Lower lobe of right lung (tissue), 2 donors: ENCODE results near the gene SFXN3. TPM values are rescaled to one million over a fixed set of nuclear protein-coding genes. Genes with fewer than 3 reads are reported as not detected.
A peak's percentile ranks its signal among the peaks of the same experiment; 100 is the strongest.

Source experiments
- ATAC-seq, 2 donors: fragments of 200-7000 bp; cut with Tn5 transposase; one replicate each; pipeline ENCODE4 v1.9.1; 2020 to 2022; ENCODE audit warnings: mild to moderate bottlenecking in 2 of 2, moderate library complexity in 2 of 2
- DNase-seq: peaks from one replicate; pipeline ENCODE4 v3.0.0-alpha.2; 2020
- H3K27ac ChIP-seq: fragments of 200-600 bp; one replicate; pipeline ENCODE4 v1.8.0; 2022
- H3K27me3 ChIP-seq: fragments of 200-600 bp; one replicate; pipeline ENCODE4 v1.8.0; 2022; ENCODE audit warnings: low read depth
- H3K36me3 ChIP-seq: fragments of 200-600 bp; one replicate; pipeline ENCODE4 v1.8.0; 2022; ENCODE audit warnings: mild to moderate bottlenecking
- H3K4me1 ChIP-seq: fragments of 200-600 bp; one replicate; pipeline ENCODE4 v1.8.0; 2022
- H3K4me3 ChIP-seq: fragments of 200-600 bp; one replicate; pipeline ENCODE4 v1.8.0; 2022; ENCODE audit warnings: mild to moderate bottlenecking
- H3K9me3 ChIP-seq: fragments of 200-600 bp; one replicate; pipeline ENCODE4 v1.8.0; 2022
- intact Hi-C: fragments of 100-400 bp; cut with DNase I; formaldehyde crosslinking; loops from one replicate; pipeline ENCODE4 v1.11.0; 2022
- total RNA-seq: library from RNA; stranded (reverse); fragmentation: NEBNext Ultra II Directional; extraction: Animal tissue kit (Norgen Biotek cat#: 25700); gene quantifications from one replicate; pipeline ENCODE4 v1.2.1, GENCODE V29; 2021
- TF ChIP-seq, protein P1 (sequence below): fragments of 200-600 bp; IDR thresholded peaks from one replicate; pipeline ENCODE4 v1.8.0; 2022; ENCODE audit warnings: antibody characterized with exemption, mild to moderate bottlenecking
- donor health status: DM: no; HTN: yes; CAD: no; lungs with severe emphysema.

SFXN3 gene
- total RNA-seq, 1 donor from 2014 or later, result 57.8 TPM

DNA sequence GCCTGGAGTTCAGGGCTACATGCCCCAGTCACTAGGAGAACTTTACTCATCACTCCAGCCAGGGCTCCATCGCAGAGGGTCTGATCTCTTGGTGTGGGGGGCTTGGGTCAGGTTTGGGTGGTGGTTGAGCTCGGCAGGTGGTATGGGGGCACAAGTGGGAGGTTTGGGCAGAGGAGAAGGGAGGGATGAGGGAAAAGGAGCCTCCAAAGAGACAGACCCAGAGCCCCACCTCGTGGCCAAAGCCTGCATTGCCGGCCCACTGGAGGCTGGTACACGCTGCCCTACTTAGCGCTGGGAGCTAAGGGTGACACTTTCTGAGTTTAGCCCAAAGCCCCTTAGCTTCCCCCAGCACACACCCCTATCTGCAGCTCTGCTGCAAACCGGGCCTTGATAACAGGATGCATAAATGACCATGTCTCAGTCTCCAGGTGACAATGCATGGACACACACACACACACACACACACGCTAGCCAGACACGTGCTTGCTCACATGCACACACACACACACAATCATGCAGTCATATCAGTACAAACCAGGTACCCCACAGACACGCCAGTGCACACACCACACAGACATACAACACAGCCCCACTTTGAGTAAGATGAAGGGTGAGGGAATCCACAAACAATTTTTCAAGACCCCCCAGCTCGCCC is 16.7 kb upstream of the SFXN3 start:
- TF ChIP-seq, protein P1, sequence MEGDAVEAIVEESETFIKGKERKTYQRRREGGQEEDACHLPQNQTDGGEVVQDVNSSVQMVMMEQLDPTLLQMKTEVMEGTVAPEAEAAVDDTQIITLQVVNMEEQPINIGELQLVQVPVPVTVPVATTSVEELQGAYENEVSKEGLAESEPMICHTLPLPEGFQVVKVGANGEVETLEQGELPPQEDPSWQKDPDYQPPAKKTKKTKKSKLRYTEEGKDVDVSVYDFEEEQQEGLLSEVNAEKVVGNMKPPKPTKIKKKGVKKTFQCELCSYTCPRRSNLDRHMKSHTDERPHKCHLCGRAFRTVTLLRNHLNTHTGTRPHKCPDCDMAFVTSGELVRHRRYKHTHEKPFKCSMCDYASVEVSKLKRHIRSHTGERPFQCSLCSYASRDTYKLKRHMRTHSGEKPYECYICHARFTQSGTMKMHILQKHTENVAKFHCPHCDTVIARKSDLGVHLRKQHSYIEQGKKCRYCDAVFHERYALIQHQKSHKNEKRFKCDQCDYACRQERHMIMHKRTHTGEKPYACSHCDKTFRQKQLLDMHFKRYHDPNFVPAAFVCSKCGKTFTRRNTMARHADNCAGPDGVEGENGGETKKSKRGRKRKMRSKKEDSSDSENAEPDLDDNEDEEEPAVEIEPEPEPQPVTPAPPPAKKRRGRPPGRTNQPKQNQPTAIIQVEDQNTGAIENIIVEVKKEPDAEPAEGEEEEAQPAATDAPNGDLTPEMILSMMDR, result peak; percentile 91
- intact Hi-C loops, result no loop called here
- Histone ChIP-seq H3K36me3 (no peaks in the 10 kb centered on the region), H3K27me3 (peaks cover 25% of the 10 kb centered on the region), H3K4me3 (no peak overlapping the region), H3K4me1 (peaks cover 38% of the 10 kb centered on the region), H3K27ac (no peak overlapping the region), H3K9me3 (no peaks in the 10 kb centered on the region)
- ATAC-seq, result peak; percentile 74 to 82
- peak; percentile 86 for DNase-seq

DNA sequence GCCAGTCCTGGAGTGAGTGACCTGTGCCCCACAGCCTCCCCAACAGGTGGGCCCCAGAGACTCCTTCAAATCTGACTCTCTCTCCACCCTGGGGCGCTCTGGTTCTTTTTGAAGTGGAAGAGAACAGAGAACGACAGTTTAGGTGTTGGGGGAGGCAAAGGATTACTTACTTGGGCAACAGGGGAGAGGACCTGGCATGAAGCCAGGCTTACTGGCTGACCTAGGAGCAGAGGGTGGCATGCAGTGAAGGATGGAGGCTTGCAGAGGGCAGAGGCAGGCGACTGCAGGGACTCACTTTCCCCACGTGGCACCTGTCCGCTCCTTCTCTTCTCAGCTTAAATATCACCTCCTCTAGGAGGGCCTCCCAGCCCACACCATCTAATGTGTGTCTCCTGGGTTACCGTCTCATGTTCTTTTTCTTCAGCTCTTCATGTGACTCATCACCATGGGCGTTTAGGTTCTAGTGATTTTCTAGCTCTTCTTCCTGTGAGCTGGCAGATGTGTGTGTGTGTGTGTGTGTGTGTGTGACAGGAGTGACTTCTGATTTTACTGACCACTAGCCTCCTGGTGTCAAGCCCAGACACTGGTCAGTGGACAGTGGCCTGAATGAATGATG is 16.0 kb upstream of the SFXN3 start:
- intact Hi-C loops, result no loop called here
- no peak overlapping the region for H3K27ac ChIP-seq
- H3K4me3 ChIP-seq, result no peak overlapping the region
- H3K4me1 ChIP-seq, result peaks cover 38% of the 10 kb centered on the region
- H3K36me3 ChIP-seq, result no peaks in the 10 kb centered on the region
- TF ChIP-seq, protein P1, result no peak
- ATAC-seq (no peak), DNase-seq (no peak)
- H3K27me3 ChIP-seq, result peaks cover 25% of the 10 kb centered on the region
- no peaks in the 10 kb centered on the region for H3K9me3 ChIP-seq

DNA sequence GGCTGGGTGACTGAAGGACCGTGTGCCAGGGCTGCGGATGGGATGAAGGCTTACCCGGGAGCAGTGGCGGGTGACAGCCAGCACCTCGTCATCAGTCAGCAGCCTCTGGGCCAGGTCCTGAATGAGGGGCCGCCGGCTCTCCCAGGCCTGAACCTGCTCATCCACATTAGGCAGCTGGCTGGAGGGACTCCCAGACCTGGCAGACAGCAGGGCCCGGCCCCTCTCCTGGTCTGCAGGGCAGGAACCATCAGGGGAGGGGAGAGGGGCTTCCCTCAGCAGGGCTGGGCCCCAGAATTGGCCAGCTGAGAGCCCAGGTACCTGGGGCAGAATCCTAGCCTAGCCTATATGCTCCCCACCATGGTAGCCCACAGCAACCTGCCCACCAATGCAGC is 15.5 kb upstream of the SFXN3 start:
- Histone ChIP-seq H3K27ac (no peak overlapping the region), H3K9me3 (no peaks in the 10 kb centered on the region), H3K36me3 (no peaks in the 10 kb centered on the region), H3K4me1 (peaks cover 38% of the 10 kb centered on the region), H3K27me3 (peaks cover 25% of the 10 kb centered on the region), H3K4me3 (no peak overlapping the region)
- TF ChIP-seq, protein P1, result no peak
- no peak for DNase-seq
- intact Hi-C loops, result no loop called here
- no peak for ATAC-seq

DNA sequence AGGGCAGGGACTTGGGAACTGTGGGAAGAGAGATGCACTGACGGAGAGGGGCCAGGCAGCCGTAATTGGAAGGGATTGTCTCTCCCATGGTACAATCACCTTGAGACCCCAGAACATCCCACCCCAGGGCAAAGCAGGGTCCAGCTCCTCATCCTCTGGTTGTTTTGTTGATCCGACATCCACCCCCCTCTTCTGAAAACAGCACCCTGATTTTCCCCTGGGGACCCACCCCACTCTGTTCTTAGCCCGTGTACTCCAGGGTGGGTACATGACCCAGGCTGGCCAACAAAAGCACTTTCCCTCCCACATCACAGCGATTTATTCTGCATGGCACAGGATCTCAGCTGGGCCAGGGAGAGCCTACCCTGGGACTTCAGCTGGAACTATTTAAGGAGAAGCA is 14.2 kb upstream of the SFXN3 start:
- H3K4me1 ChIP-seq, result peaks cover 34% of the 10 kb centered on the region
- H3K36me3 ChIP-seq, result no peaks in the 10 kb centered on the region
- no peaks in the 10 kb centered on the region for H3K9me3 ChIP-seq
- no peak for ATAC-seq
- intact Hi-C loops, result no loop called here
- TF ChIP-seq, protein P1, result no peak
- no peak overlapping the region for H3K4me3 ChIP-seq
- H3K27ac ChIP-seq, result no peak overlapping the region
- no peak for DNase-seq
- peaks cover 25% of the 10 kb centered on the region for H3K27me3 ChIP-seq

DNA sequence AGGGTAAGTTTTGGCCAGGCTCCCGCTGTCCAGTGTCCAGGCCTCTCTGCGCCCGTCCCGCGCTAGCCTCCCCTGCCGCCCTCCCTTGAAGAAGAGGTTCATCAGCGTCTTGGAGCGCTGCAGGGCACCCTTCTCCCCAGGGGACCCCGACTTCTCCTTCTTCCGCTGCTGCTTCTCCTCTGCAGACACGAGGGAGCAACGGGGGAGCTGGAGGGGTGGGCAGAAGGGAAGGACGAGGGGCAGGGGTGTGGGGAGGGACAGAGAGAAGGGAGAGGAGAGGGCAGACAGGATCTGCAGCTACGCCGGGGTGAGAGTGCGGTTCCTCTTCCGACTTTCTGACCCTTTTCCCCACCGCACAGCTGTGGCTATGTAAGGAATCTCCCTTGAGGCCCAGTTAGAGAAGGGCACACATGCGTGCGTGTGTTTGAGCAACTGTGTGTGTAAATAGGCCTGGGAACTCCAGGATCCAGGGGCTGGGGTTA is 12.9 kb upstream of the SFXN3 start:
- TF ChIP-seq, protein P1, result no peak
- peak in 1 of 2 donors; percentile 1 for ATAC-seq
- peaks cover 21% of the 10 kb centered on the region for H3K4me1 ChIP-seq
- no peak overlapping the region for H3K4me3 ChIP-seq
- no peaks in the 10 kb centered on the region for H3K9me3 ChIP-seq
- no peak for DNase-seq
- H3K27me3 ChIP-seq, result peaks cover 25% of the 10 kb centered on the region
- H3K27ac ChIP-seq, result no peak overlapping the region
- H3K36me3 ChIP-seq, result no peaks in the 10 kb centered on the region
- intact Hi-C loops, result no loop called here
